ENCODE results near the gene OR6C2.
"Not testable (repeated sequence)": the region's sequence is repeated elsewhere in the genome, so short reads cannot be mapped to it uniquely, and the experiment has no call there.

OR6C2 gene

GRCh38 chr12:55443776-55444175 is at the start of gene OR6C2:
Gene OR6C2, plus strand, starts transcription at chr12:55444076. Its CDS starts 8,138 bp downstream, at chr12:55452214.
- TF ChIP-seq CTCF (IDR thresholded peaks at IDR 0.05; ENCODE audit: insufficient read depth, low read length, poor library complexity, severe bottlenecking): no peak
- no peaks in the 10 kb centered on the region for H3K27me3 ChIP-seq (replicated peaks; ENCODE audit: control insufficient read depth, insufficient read depth, low read length)
- no peaks in the 10 kb centered on the region for H3K36me3 ChIP-seq (ENCODE audit: control insufficient read depth, insufficient read depth, low read length)
- H3K4me3 ChIP-seq (replicated peaks; ENCODE audit: low read depth, low read length): no peak within 1 kb of the TSS
- DNase-seq (ENCODE audit: extremely low read depth, insufficient read length): no peak

GRCh38 chr12:55396326-55396725 is 47.5 kb upstream of the OR6C2 start:
- DNase-seq (ENCODE audit: extremely low read depth, insufficient read length): no peak
- no peak for TF ChIP-seq CTCF (IDR thresholded peaks at IDR 0.05; ENCODE audit: insufficient read depth, low read length, poor library complexity, severe bottlenecking)
- no peak overlapping the region for H3K4me3 ChIP-seq (replicated peaks; ENCODE audit: low read depth, low read length)
- H3K36me3 ChIP-seq (ENCODE audit: control insufficient read depth, insufficient read depth, low read length): no peaks in the 10 kb centered on the region
- no peaks in the 10 kb centered on the region; the same call in 1 of the 2 replicates for H3K27me3 ChIP-seq (replicated peaks; ENCODE audit: control insufficient read depth, insufficient read depth, low read length)

- no peak for TF ChIP-seq CTCF (IDR thresholded peaks at IDR 0.05; ENCODE audit: insufficient read depth, low read length, poor library complexity, severe bottlenecking)
- DNase-seq (ENCODE audit: extremely low read depth, insufficient read length): no peak
- Histone ChIP-seq H3K27me3 (replicated peaks; ENCODE audit: control insufficient read depth, insufficient read depth, low read length) (no peaks in the 10 kb centered on the region; the same call in 1 of the 2 replicates), H3K36me3 (ENCODE audit: control insufficient read depth, insufficient read depth, low read length) (no peaks in the 10 kb centered on the region), H3K4me3 (replicated peaks; ENCODE audit: low read depth, low read length) (no peak within 1 kb of the TSS)
These were observed 43.6 kb upstream of the OR6C2 start, which contains the start of gene OR6C65 for GRCh38 chr12:55400229-55400628. Gene OR6C65, plus strand, starts transcription at chr12:55400529. Its CDS starts 0 bp downstream, at chr12:55400529.

GRCh38 chr12:55407866-55408265 is 36.0 kb upstream of the OR6C2 start:
- TF ChIP-seq CTCF (IDR thresholded peaks at IDR 0.05; ENCODE audit: insufficient read depth, low read length, poor library complexity, severe bottlenecking): no peak
- Histone ChIP-seq H3K27me3 (replicated peaks; ENCODE audit: control insufficient read depth, insufficient read depth, low read length) (no peaks in the 10 kb centered on the region), H3K36me3 (ENCODE audit: control insufficient read depth, insufficient read depth, low read length) (no peaks in the 10 kb centered on the region), H3K4me3 (replicated peaks; ENCODE audit: low read depth, low read length) (no peak overlapping the region)
- no peak for DNase-seq (ENCODE audit: extremely low read depth, insufficient read length)

GRCh38 chr12:55409133-55409532 is 34.7 kb upstream of the OR6C2 start:
- H3K36me3 ChIP-seq (ENCODE audit: control insufficient read depth, insufficient read depth, low read length); H3K4me3 ChIP-seq (replicated peaks; ENCODE audit: low read depth, low read length); DNase-seq (ENCODE audit: extremely low read depth, insufficient read length); H3K27me3 ChIP-seq (replicated peaks; ENCODE audit: control insufficient read depth, insufficient read depth, low read length): not testable (repeated sequence)

GRCh38 chr12:55412138-55412537 is 31.7 kb upstream of the OR6C2 start:
- not testable (repeated sequence) for H3K36me3 ChIP-seq (ENCODE audit: control insufficient read depth, insufficient read depth, low read length); H3K4me3 ChIP-seq (replicated peaks; ENCODE audit: low read depth, low read length); H3K27me3 ChIP-seq (replicated peaks; ENCODE audit: control insufficient read depth, insufficient read depth, low read length); DNase-seq (ENCODE audit: extremely low read depth, insufficient read length)

GRCh38 chr12:55413498-55414388 is 30.1 kb upstream of the OR6C2 start:
- not testable (repeated sequence) for H3K36me3 ChIP-seq (ENCODE audit: control insufficient read depth, insufficient read depth, low read length); H3K27me3 ChIP-seq (replicated peaks; ENCODE audit: control insufficient read depth, insufficient read depth, low read length); DNase-seq (ENCODE audit: extremely low read depth, insufficient read length)

GRCh38 chr12:55414396-55414823 is 29.5 kb upstream of the OR6C2 start:
- not testable (repeated sequence) for H3K27me3 ChIP-seq (replicated peaks; ENCODE audit: control insufficient read depth, insufficient read depth, low read length); H3K36me3 ChIP-seq (ENCODE audit: control insufficient read depth, insufficient read depth, low read length); DNase-seq (ENCODE audit: extremely low read depth, insufficient read length); H3K4me3 ChIP-seq (replicated peaks; ENCODE audit: low read depth, low read length)

More at GRCh38 chr12:55413498-55414388, 30.1 kb upstream of the OR6C2 start:
- H3K4me3 ChIP-seq (replicated peaks; ENCODE audit: low read depth, low read length): not testable (repeated sequence)

- not testable (repeated sequence) for H3K27me3 ChIP-seq (replicated peaks; ENCODE audit: control insufficient read depth, insufficient read depth, low read length); H3K36me3 ChIP-seq (ENCODE audit: control insufficient read depth, insufficient read depth, low read length); H3K4me3 ChIP-seq (replicated peaks; ENCODE audit: low read depth, low read length); DNase-seq (ENCODE audit: extremely low read depth, insufficient read length)
These were observed 29.0 kb upstream of the OR6C2 start for GRCh38 chr12:55414889-55415288.

Data from GM06990 (cell line).